NT2/D1 (cell line): ENCODE data around the gene SNX10.

Experiments
- YY1 ChIP-seq: IDR thresholded peaks from 2 replicates; pipeline ENCODE4 v1.6.1; 2011; ENCODE audit not compliant: insufficient read length, insufficient read depth
- ZNF274 ChIP-seq: IDR thresholded peaks from 2 replicates; pipeline ENCODE4 v1.6.1; 2011; ENCODE audit warnings: mild to moderate bottlenecking, low read depth, low read length

DNA sequence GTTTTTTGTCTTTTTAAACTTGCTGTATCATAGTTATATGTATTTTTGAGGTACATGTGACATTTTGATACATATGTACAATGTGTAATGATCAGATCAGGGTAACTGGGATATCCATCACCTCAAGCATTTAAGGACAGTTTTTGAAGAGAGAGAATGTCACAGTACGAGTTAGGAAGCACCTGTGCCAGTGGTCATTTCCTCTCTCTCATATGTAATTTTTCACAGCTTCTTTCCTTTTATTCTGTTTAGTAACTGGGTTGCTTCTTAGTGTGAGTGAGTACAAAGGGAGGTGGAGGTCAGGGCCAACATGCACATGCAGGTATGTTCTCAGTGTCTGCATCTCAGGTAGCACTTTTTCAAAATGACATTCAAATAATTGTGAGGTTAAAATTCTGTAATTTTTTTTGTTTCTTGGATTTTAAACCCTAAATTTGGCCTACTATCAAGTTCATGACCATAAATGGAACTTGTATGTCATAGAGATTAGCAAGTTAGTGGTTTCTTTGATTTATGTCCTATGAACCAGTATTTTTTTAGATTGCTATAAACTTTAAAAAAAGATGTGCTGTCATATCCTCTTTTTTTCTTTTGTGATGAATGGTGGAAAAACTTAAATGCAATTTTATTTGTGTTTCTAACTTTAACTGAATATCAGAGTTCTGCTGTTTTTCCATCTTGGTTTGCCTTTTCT lies 42.7 kb downstream of the SNX10 start:
- TF ChIP-seq ZNF274, result no peak
- TF ChIP-seq YY1, result no peak
